ENCODE data around the gene TM7SF3. TPM values are rescaled to one million over a fixed set of nuclear protein-coding genes. Genes with fewer than 3 reads are reported as not detected.
A peak's percentile ranks its signal among the peaks of the same experiment; 100 is the strongest.
"Not testable (repeated sequence)": the region's sequence is repeated elsewhere in the genome, so short reads cannot be mapped to it uniquely, and the experiment has no call there.

Gene TM7SF3
- 10 to 100 TPM; 39.1 to 42.8 TPM for total RNA-seq

- peak within 1 kb of the TSS; percentile 88 for H3K27ac Mint-ChIP-seq
- peaks cover 4% of the 10 kb centered on the region for H3K36me3 Mint-ChIP-seq (ENCODE audit: low read depth)
- H3K27me3 Mint-ChIP-seq (ENCODE audit: low read depth): no peaks in the 10 kb centered on the region
- H3K4me3 Mint-ChIP-seq: peak within 1 kb of the TSS; percentile 91
- H3K4me1 Mint-ChIP-seq (ENCODE audit: low read depth): peaks cover 45% of the 10 kb centered on the region
- intact Hi-C loops (cut with micrococcal nuclease): loop anchor here (1.0 to 5.0 kb wide), 14 partner anchors 8 to 899 kb away; partner anchors contain the start of genes BHLHE41, FGFR1OP2, ITPR2 and MED21
- CTCF ChIA-PET: interaction anchor here (0.8 to 7.9 kb wide), 13 partner anchors 8 to 290 kb away, joined by 3 to 95 read pairs (median 5); partner anchors contain the start of gene MED21
- DNase-seq: peak; percentile 96
- H3K9me3 Mint-ChIP-seq: no peaks in the 10 kb centered on the region
These were observed at the start of gene TM7SF3 for GRCh38 chr12:27014085-27014858. TM7SF3 (minus strand) TSS chr12:27014384; CDS start chr12:27014168, 216 bp downstream.

GRCh38 chr12:27063250-27063851, 49.2 kb upstream of the TM7SF3 start:
- no peak overlapping the region for H3K27ac Mint-ChIP-seq
- H3K4me3 Mint-ChIP-seq: no peak overlapping the region
- CTCF ChIA-PET: no interaction called here
- H3K4me1 Mint-ChIP-seq (ENCODE audit: low read depth): no peaks in the 10 kb centered on the region
- intact Hi-C loops (cut with micrococcal nuclease): no loop called here
- H3K9me3 Mint-ChIP-seq: no peaks in the 10 kb centered on the region
- no peaks in the 10 kb centered on the region for H3K27me3 Mint-ChIP-seq (ENCODE audit: low read depth)
- no peaks in the 10 kb centered on the region for H3K36me3 Mint-ChIP-seq (ENCODE audit: low read depth)
- no peak for DNase-seq

- Mint-ChIP-seq H3K4me3 (no peak overlapping the region), H3K27me3 (ENCODE audit: low read depth) (no peaks in the 10 kb centered on the region), H3K36me3 (ENCODE audit: low read depth) (no peaks in the 10 kb centered on the region), H3K4me1 (ENCODE audit: low read depth) (no peaks in the 10 kb centered on the region), H3K9me3 (no peaks in the 10 kb centered on the region), H3K27ac (no peak overlapping the region)
- DNase-seq: no peak
- intact Hi-C loops (cut with micrococcal nuclease): no loop called here
- CTCF ChIA-PET: interaction anchor here (1.3 kb wide), 1 partner anchor 245 kb away, joined by 6 read pairs; no protein-coding TSS in a partner anchor
These were observed 47.1 kb upstream of the TM7SF3 start for GRCh38 chr12:27061317-27061716.

GRCh38 chr12:27060740-27061139, 46.6 kb upstream of the TM7SF3 start:
- no peaks in the 10 kb centered on the region for H3K4me1 Mint-ChIP-seq (ENCODE audit: low read depth)
- H3K27ac Mint-ChIP-seq: no peak overlapping the region
- H3K9me3 Mint-ChIP-seq: no peaks in the 10 kb centered on the region
- H3K27me3 Mint-ChIP-seq (ENCODE audit: low read depth): no peaks in the 10 kb centered on the region
- intact Hi-C loops (cut with micrococcal nuclease): no loop called here
- H3K36me3 Mint-ChIP-seq (ENCODE audit: low read depth): no peaks in the 10 kb centered on the region
- CTCF ChIA-PET: interaction anchor here (1.3 kb wide), 1 partner anchor 246 kb away, joined by 6 read pairs; no protein-coding TSS in a partner anchor
- DNase-seq: no peak
- no peak overlapping the region for H3K4me3 Mint-ChIP-seq

GRCh38 chr12:27057543-27057942, 43.4 kb upstream of the TM7SF3 start:
- no peak overlapping the region for H3K27ac Mint-ChIP-seq
- no peaks in the 10 kb centered on the region for H3K9me3 Mint-ChIP-seq
- intact Hi-C loops (cut with micrococcal nuclease): no loop called here
- DNase-seq: no peak
- no peaks in the 10 kb centered on the region for H3K4me1 Mint-ChIP-seq (ENCODE audit: low read depth)
- H3K27me3 Mint-ChIP-seq (ENCODE audit: low read depth): no peaks in the 10 kb centered on the region
- CTCF ChIA-PET: no interaction called here
- H3K4me3 Mint-ChIP-seq: no peak overlapping the region
- H3K36me3 Mint-ChIP-seq (ENCODE audit: low read depth): no peaks in the 10 kb centered on the region

- H3K36me3 Mint-ChIP-seq (ENCODE audit: low read depth): no peaks in the 10 kb centered on the region
- no peak overlapping the region for H3K27ac Mint-ChIP-seq
- DNase-seq: no peak
- no peaks in the 10 kb centered on the region for H3K27me3 Mint-ChIP-seq (ENCODE audit: low read depth)
- H3K4me3 Mint-ChIP-seq: no peak overlapping the region
- intact Hi-C loops (cut with micrococcal nuclease): no loop called here
- CTCF ChIA-PET: interaction anchor here (0.6 kb wide), 2 partner anchors 86 to 223 kb away, joined by 3 to 4 read pairs; no protein-coding TSS in a partner anchor
- H3K9me3 Mint-ChIP-seq: no peaks in the 10 kb centered on the region
- H3K4me1 Mint-ChIP-seq (ENCODE audit: low read depth): no peaks in the 10 kb centered on the region
These were observed 41.8 kb upstream of the TM7SF3 start for GRCh38 chr12:27055966-27056365.

GRCh38 chr12:27052742-27053141, 38.6 kb upstream of the TM7SF3 start:
- H3K27me3 Mint-ChIP-seq (ENCODE audit: low read depth): no peaks in the 10 kb centered on the region

GRCh38 chr12:27052176-27052575, 38.0 kb upstream of the TM7SF3 start:
- CTCF ChIA-PET: no interaction called here
- intact Hi-C loops (cut with micrococcal nuclease): no loop called here
- Mint-ChIP-seq H3K36me3 (ENCODE audit: low read depth) (peaks cover 1% of the 10 kb centered on the region), H3K4me3 (no peak overlapping the region), H3K27ac (no peak overlapping the region), H3K27me3 (ENCODE audit: low read depth) (no peaks in the 10 kb centered on the region), H3K9me3 (no peaks in the 10 kb centered on the region), H3K4me1 (ENCODE audit: low read depth) (no peaks in the 10 kb centered on the region)
- DNase-seq: no peak

More at GRCh38 chr12:27052742-27053141, 38.6 kb upstream of the TM7SF3 start:
- intact Hi-C loops (cut with micrococcal nuclease): no loop called here
- Mint-ChIP-seq H3K27ac (no peak overlapping the region), H3K9me3 (no peaks in the 10 kb centered on the region), H3K36me3 (ENCODE audit: low read depth) (peaks cover under 1% of the 10 kb centered on the region), H3K4me3 (no peak overlapping the region), H3K4me1 (ENCODE audit: low read depth) (no peaks in the 10 kb centered on the region)
- no peak for DNase-seq
- CTCF ChIA-PET: no interaction called here

GRCh38 chr12:27048822-27049752, 34.9 kb upstream of the TM7SF3 start:
- DNase-seq: no peak
- CTCF ChIA-PET: no interaction called here
- intact Hi-C loops (cut with micrococcal nuclease): no loop called here
- H3K4me1 Mint-ChIP-seq (ENCODE audit: low read depth): no peaks in the 10 kb centered on the region
- H3K36me3 Mint-ChIP-seq (ENCODE audit: low read depth): peaks cover 1% of the 10 kb centered on the region
- H3K27ac Mint-ChIP-seq: no peak overlapping the region
- peaks cover 9% of the 10 kb centered on the region for H3K9me3 Mint-ChIP-seq
- H3K27me3 Mint-ChIP-seq (ENCODE audit: low read depth): no peaks in the 10 kb centered on the region
- H3K4me3 Mint-ChIP-seq: no peak overlapping the region

- H3K27me3 Mint-ChIP-seq (ENCODE audit: low read depth); intact Hi-C loops (cut with micrococcal nuclease); H3K27ac Mint-ChIP-seq; CTCF ChIA-PET; DNase-seq; H3K4me1 Mint-ChIP-seq (ENCODE audit: low read depth); H3K4me3 Mint-ChIP-seq: not testable (repeated sequence)
- Mint-ChIP-seq H3K36me3 (ENCODE audit: low read depth) (peaks cover 22% of the 10 kb centered on the region), H3K9me3 (peaks cover 33% of the 10 kb centered on the region)
These were observed 27.8 kb upstream of the TM7SF3 start for GRCh38 chr12:27042018-27042417.

GRCh38 chr12:27040637-27041036, 26.5 kb upstream of the TM7SF3 start:
- Mint-ChIP-seq H3K36me3 (ENCODE audit: low read depth) (peaks cover 27% of the 10 kb centered on the region), H3K9me3 (peaks cover 33% of the 10 kb centered on the region)
- H3K4me3 Mint-ChIP-seq; intact Hi-C loops (cut with micrococcal nuclease); H3K27ac Mint-ChIP-seq; CTCF ChIA-PET; DNase-seq; H3K27me3 Mint-ChIP-seq (ENCODE audit: low read depth); H3K4me1 Mint-ChIP-seq (ENCODE audit: low read depth): not testable (repeated sequence)
